NAMALWA (cell line): ENCODE results near the gene OR52I2.
A peak's percentile ranks its signal among the peaks of the same experiment; 100 is the strongest.

Experiments
- DNase-seq: peaks from one replicate; pipeline ENCODE4 v3.0.0-alpha.2; 2015; ENCODE audit warnings: low spot score

Gene OR52I2

GRCh38 chr11:4581443-4581842 is at the start of gene OR52I2:
OR52I2 (plus strand) TSS chr11:4581743.
- DNase-seq, result no peak

GRCh38 chr11:4539603-4540219 is 41.8 kb upstream of the OR52I2 start:
- DNase-seq, result peak; percentile 57

DNA sequence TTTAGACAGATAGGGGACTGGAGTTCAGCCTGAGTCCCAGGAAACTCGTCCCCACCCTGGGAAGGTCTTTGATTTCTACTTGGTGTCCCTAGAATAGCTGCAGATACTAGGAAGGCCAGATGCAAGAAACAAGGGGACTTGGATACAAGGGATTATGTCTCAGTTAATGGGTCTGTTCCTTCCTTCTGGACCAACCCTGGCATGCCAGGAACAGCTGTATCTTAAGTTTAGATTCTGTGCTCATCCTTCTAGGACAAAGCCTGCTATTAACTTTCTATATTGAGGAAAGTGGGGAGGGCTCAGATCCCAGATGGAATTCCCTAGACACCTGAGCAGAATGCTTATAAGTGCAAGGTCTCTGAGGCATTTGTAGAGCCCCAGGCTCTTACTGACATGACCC is 40.5 kb upstream of the OR52I2 start:
- no peak for DNase-seq

- no peak for DNase-seq
These were observed 38.0 kb upstream of the OR52I2 start for GRCh38 chr11:4543561-4543960.

GRCh38 chr11:4544891-4545290 is 36.7 kb upstream of the OR52I2 start, which contains the start of gene OR52M1:
OR52M1 (plus strand) TSS chr11:4545191; CDS start chr11:4545191, 0 bp downstream.
- no peak for DNase-seq

DNA sequence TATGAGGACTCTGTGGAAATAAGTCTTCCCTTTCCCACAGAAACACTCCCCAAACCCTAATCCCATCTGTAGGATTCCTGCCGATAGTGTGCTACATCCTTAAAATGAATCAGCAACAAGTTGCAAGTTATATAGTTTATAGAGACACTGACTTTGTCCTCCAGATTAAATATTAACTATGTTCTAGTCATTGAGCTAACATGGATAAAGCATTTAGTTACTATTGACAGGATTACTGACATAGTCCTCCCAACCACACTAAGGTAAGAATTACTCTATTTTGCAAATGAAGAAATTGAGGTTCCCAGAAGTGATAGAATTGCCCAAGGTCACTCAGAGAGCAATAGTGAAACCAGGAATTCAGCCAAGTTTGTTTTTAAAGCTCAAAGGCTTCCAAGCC is 34.7 kb upstream of the OR52I2 start:
- no peak for DNase-seq

GRCh38 chr11:4547416-4547815 is 34.1 kb upstream of the OR52I2 start:
- no peak for DNase-seq

DNA sequence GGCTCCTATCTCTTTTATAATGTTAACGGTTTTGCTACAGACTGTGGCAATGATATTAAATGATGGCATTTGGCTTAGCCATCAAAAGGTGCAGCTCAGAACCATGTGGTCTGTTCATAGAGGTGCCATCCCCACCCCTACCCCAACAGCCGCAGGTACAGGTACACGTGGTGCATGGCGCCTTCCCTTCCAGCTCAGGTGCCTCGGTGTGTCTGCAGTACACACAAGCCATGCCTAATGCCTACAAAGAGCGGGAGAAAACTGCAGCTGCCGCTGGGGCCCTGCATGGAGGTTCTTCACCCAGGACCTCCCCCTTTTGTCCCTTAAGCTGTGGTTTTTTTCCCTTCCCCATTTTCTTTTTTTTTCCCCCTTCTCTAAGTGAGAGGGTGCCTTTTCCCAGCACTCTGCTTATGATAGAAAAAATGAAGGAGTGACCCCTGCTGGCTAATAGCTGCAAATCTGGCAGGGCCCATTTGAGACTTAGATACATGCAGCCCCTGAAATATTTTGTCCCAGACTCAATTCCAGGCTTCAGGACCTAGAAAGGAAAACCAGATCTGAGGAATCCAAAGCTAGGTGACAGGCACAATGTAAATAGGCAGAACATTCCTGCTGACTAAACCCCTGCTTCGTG is 30.1 kb upstream of the OR52I2 start:
- peak; percentile 19 for DNase-seq

DNA sequence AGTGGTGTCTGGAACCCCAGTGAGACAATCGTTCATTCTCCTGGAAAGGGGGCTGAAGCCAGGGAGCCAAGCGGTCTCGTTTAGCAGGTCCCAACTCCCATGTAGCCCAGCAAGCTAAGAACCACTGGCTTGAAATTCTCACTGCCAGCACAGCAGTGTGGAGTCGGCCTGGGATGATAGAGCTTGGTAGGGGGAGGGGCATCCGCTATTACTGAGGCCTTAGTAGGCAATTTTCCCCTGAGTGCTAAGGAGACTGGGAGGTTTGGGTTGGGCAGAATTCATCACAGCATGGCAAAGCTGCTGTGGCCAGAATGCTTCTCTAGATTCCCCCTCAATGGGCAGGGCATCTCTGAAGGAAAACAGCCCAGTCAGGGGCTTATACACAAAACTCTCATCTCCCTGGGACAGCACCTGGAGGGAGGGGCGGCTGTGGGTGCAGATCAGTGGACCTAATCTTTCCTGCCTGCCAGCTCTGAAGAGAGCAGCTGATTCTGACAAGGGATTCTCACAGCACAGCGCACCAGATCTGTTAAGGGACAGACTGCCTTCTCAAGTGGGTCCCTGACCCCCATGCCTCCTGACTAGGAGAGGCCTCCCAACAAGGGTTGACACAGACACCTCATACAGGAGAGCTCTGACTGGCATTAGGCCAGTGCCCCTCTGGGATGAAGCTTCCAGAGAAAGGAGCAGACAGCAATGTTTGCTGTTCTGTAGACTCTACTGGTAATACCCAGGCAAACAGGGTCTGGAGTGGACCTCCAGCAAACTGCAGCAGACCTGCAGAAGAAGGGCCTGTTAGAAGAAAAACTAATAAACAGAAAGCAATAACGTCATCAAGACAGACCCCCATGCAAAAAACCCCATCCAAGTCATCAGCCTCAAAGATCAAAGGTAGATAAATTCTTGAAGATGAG is 21.8 kb upstream of the OR52I2 start:
- DNase-seq, result no peak

- DNase-seq, result no peak
These were observed 21.1 kb upstream of the OR52I2 start for GRCh38 chr11:4560467-4560866.

- no peak for DNase-seq
These were observed 16.2 kb upstream of the OR52I2 start for GRCh38 chr11:4565371-4565770.

DNA sequence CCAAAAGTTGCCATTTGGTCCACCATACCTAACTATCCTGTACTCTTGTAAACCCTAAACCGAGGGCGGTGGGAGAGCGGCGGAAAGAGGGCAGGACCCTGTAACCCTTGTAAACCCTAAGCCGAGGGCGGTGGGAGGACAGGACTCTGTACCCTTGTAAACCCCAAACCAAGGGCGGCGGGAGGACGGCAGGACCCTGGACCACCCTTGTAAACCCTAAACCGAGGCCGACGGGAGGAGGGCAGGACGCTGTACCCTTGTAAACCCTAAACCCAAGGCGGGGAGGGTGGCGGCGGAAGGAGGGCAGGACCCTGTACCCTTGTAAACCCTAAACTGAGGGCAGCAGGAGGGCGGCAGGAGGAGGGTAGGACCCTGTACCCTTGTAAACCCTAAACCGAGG is 12.5 kb upstream of the OR52I2 start:
- DNase-seq, result no peak

- no peak for DNase-seq
These were observed 4.7 kb upstream of the OR52I2 start for GRCh38 chr11:4576880-4577279.

GRCh38 chr11:4577761-4578160 is 3.8 kb upstream of the OR52I2 start:
- DNase-seq, result no peak

DNA sequence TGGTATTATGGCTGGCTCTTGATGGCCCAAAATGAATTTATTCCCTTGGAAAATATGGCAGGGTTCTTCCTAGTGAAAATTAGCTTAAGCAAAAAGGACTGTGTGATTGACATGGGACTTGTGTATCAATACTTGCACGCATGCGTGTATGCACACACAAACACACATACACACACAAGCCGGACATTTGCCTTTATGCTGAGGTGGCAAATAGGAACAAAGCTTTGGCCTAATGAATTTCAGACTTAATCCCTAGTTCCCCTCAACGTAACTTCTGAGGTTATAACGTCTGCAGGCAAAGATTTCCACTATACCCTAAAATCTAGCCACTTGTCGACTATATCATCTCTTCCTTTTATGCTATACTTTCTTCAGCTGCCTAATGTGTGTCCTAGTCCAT is 2.9 kb upstream of the OR52I2 start:
- DNase-seq, result no peak

- no peak for DNase-seq
These were observed 1.4 kb upstream of the OR52I2 start for GRCh38 chr11:4580124-4580523.

GRCh38 chr11:4589017-4589416 is 7.5 kb downstream of the OR52I2 start:
- no peak for DNase-seq

DNA sequence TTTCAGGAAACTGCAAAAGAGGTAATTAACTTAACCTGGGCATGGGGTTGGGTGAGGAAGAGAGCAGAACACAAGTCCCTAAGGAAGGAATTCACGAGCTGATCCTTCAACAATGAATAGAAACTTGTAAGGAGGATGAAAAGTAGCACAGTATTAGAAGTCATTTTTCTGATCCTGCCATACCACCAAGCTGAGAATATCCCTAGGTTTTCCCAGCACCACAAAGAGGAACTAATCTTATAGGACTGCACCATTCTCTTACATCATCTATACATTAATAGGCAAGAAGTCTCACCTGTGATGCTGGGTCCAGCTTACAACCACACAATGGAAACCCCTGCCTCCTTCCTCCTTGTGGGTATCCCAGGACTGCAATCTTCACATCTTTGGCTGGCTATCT is 12.2 kb downstream of the OR52I2 start, which contains the start of gene OR52I1:
TSS of gene OR52I1 (plus strand) at position 301 of the 400 bp plus-strand sequence. CDS start at position 301, 0 bp downstream.
- no peak for DNase-seq

- DNase-seq, result no peak
These were observed 23.5 kb downstream of the OR52I2 start for GRCh38 chr11:4605057-4605456.

DNA sequence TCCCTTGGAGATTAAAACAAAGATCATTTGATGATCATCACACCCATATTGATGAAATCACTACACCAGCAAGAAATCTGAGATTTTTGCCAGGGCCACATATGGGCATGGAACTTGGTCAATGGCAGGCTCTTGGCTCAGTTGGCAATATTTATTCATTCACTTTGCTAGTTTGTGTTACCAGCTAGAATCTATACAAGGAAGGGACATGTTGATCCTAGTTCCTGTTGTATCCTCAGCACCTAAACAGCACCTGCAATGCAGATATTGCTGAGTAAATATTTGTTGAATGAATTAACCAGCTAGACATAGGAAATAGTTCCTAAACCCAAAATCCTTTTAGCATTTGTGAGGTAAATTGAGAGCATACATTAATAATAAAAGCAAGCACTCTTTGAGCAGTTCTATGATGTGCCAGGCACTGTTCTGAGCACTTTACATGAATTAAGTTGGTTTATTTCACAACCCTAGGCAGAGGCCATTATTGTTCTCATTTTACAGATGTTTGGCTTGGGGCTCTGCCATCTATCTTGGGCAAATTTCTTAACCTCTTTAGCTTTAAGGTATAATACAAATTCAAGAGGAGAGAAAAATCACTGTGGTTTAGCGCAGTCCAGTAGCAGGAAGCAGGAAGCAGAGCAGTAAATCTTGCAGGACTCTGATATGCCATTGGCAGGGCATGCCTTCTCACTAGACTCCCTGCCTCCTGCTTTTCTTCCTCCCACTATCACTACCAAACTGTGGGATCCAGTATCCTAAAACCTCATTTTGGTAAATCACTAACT is 24.9 kb downstream of the OR52I2 start:
- DNase-seq, result no peak

- peak; percentile 7 for DNase-seq
These were observed 25.6 kb downstream of the OR52I2 start for GRCh38 chr11:4607096-4607495.
